Panc1 (cell line): Measurements from ENCODE around the gene FTCDNL1. TPM values are rescaled to one million over a fixed set of nuclear protein-coding genes. Genes with fewer than 3 reads are reported as not detected.

Source experiments
- ATAC-seq: fragments of 200-7000 bp; cut with Tn5 transposase; 2 replicates; pipeline ENCODE4 v1.9.1; 2020; ENCODE audit warnings: mild to moderate bottlenecking, moderate library complexity
- BruUV-seq: library from RNA; stranded (reverse); fragments of 400-500 nt; replicated peaks from 2 replicates; lab custom pipeline; 2021; lab: Mats Ljungman, UMichigan
- CTCF ChIA-PET: fragments of 300-600 bp; sonication (Branson Sonifier 250); formaldehyde crosslinking; loops from one replicate; lab custom pipeline; 2022; ENCODE audit warnings: antibody characterized with exemption; lab: Charles Lee
- POLR2A ChIA-PET: fragments of 300-600 bp; sonication (Branson Sonifier 250); formaldehyde crosslinking; loops from one replicate; lab custom pipeline; 2022; ENCODE audit warnings: antibody characterized with exemption; lab: Charles Lee
- DNase-seq: peaks from one replicate; pipeline ENCODE4 v3.0.0-alpha.2; 2010; ENCODE audit warnings: low read depth, low spot score
- H3K27ac ChIP-seq: 2 replicates; pipeline ENCODE4 v1.5.1; 2011; ENCODE audit warnings: mild to moderate bottlenecking, low read length, inconsistent platforms
- H3K27me3 ChIP-seq: fragments of 200-500 bp; sonication (Bioruptor generic); 2 replicates; pipeline ENCODE4 v1.6.0; 2014; ENCODE audit warnings: low read length, inconsistent platforms; ENCODE audit not compliant: control insufficient read depth, insufficient read depth
- H3K36me3 ChIP-seq: fragments of 200-500 bp; sonication (Bioruptor generic); 2 replicates; pipeline ENCODE4 v1.5.1; 2014; ENCODE audit warnings: inconsistent platforms, mild to moderate bottlenecking, low read length, moderate library complexity; ENCODE audit not compliant: control insufficient read depth, insufficient read depth
- H3K4me1 ChIP-seq: 2 replicates; pipeline ENCODE4 v1.5.1; 2011; ENCODE audit warnings: inconsistent platforms, mild to moderate bottlenecking, low read length, moderate library complexity; ENCODE audit not compliant: control insufficient read depth, insufficient read depth
- H3K4me3 ChIP-seq, 2 experiments: 2 replicates each; pipeline ENCODE4 v1.5.1; 2011 to 2012; ENCODE audit warnings: low read depth in 2 of 2, low read length in 2 of 2, mild to moderate bottlenecking in 2 of 2, inconsistent platforms in 1 of 2, moderate library complexity in 1 of 2
- H3K9me3 ChIP-seq: fragments of 200-500 bp; sonication (Bioruptor generic); 2 replicates; pipeline ENCODE4 v1.5.1; 2014; ENCODE audit warnings: low read depth, mild to moderate bottlenecking, inconsistent platforms, low read length, moderate library complexity; ENCODE audit not compliant: control insufficient read depth, insufficient read depth
- POLR2AphosphoS5 ChIP-seq: IDR thresholded peaks from 2 replicates; pipeline ENCODE4 v1.6.1; 2012; ENCODE audit warnings: mild to moderate bottlenecking, low read depth, low read length, moderate library complexity
- SIN3A ChIP-seq: IDR thresholded peaks from 2 replicates; pipeline ENCODE4 v1.6.1; 2012; ENCODE audit warnings: low read depth, mild to moderate bottlenecking, low read length, moderate library complexity, borderline replicate concordance; ENCODE audit not compliant: insufficient read depth
- TCF7L2 ChIP-seq: IDR thresholded peaks from 2 replicates; pipeline ENCODE4 v1.6.1; 2011; ENCODE audit warnings: mild to moderate bottlenecking, low read depth, low read length, inconsistent platforms
- in situ Hi-C: cut with HindIII; loops from 2 replicates; pipeline ENCODE4 v1.10.0; 2016; ENCODE audit warnings: low sequenced_read_pairs, low pct_unique_long_range_greater_than_20kb
- intact Hi-C: fragments of 100-400 bp; cut with micrococcal nuclease; formaldehyde crosslinking; loops from one replicate; pipeline ENCODE4 v1.10.0; 2022; ENCODE audit not compliant: unreplicated experiment
- total RNA-seq: library from RNA; stranded (reverse); gene quantifications from one replicate; pipeline ENCODE4 v1.2.1, GENCODE V29; 2021; ENCODE audit not compliant: unreplicated experiment
- TF ChIP-seq, protein P1 (sequence below), 2 experiments: IDR thresholded peaks; 2 replicates each; pipeline ENCODE4 v1.6.1; 2011 to 2012; ENCODE audit warnings: low read depth in 2 of 2, control low read depth in 1 of 2, low read length in 1 of 2, mild to moderate bottlenecking in 1 of 2, moderate library complexity in 1 of 2; ENCODE audit not compliant: insufficient read depth in 1 of 2
- TF ChIP-seq, protein P2 (sequence below): fragments of 450-650 bp; IDR thresholded peaks from 2 replicates; pipeline ENCODE4 v1.5.1; 2017; ENCODE audit warnings: mild to moderate bottlenecking

Gene FTCDNL1
- total RNA-seq, 1 experiment from 2014 or later: 2.8 TPM

DNA sequence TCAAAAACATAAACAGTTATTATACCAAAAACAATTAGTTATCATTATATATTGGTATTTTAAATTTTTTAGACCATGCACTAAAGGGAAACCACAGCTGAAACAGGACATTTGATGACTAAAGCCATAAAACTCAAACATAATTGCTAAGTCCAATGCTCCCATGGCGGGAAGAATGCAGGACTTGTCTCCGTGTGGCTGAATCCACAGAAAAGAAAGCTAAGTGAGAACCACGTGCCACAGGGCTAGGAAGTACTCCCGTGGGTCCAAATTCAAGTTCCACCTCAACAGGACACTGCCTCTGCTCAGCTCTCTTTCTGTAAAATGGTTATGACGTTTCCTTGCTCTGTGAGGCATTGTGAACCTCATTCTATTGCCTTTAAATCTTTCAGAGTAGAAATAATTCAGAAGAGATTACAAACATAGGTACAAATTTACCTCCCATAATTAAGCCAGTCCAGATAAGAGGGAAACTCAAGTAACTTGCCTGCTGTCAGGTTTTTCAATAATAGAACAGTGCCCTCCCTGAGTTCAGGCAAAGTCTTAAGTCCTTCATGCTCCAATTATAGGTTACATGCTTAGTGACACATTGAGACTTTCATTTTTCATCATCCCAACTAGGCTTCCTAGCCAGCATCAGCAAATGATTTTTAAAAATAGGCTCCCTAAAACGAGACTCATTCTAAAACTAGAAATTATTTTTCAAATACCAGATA, 36.7 kb downstream of the FTCDNL1 start:
- H3K4me3 ChIP-seq: no peak overlapping the region
- no TSS peak for BruUV-seq
- H3K36me3 ChIP-seq: no peaks in the 10 kb centered on the region
- no peak for DNase-seq
- no peak overlapping the region for H3K27ac ChIP-seq
- intact Hi-C loops (no loop called here), in situ Hi-C loops (no loop called here)
- TF ChIP-seq, protein P1, sequence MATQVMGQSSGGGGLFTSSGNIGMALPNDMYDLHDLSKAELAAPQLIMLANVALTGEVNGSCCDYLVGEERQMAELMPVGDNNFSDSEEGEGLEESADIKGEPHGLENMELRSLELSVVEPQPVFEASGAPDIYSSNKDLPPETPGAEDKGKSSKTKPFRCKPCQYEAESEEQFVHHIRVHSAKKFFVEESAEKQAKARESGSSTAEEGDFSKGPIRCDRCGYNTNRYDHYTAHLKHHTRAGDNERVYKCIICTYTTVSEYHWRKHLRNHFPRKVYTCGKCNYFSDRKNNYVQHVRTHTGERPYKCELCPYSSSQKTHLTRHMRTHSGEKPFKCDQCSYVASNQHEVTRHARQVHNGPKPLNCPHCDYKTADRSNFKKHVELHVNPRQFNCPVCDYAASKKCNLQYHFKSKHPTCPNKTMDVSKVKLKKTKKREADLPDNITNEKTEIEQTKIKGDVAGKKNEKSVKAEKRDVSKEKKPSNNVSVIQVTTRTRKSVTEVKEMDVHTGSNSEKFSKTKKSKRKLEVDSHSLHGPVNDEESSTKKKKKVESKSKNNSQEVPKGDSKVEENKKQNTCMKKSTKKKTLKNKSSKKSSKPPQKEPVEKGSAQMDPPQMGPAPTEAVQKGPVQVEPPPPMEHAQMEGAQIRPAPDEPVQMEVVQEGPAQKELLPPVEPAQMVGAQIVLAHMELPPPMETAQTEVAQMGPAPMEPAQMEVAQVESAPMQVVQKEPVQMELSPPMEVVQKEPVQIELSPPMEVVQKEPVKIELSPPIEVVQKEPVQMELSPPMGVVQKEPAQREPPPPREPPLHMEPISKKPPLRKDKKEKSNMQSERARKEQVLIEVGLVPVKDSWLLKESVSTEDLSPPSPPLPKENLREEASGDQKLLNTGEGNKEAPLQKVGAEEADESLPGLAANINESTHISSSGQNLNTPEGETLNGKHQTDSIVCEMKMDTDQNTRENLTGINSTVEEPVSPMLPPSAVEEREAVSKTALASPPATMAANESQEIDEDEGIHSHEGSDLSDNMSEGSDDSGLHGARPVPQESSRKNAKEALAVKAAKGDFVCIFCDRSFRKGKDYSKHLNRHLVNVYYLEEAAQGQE (IDR thresholded peaks at IDR 0.05; ENCODE audit: insufficient read depth in 1 of 2, low read depth in 2 of 2, low read length in 1 of 2): no peak
- TF ChIP-seq POLR2AphosphoS5 (no peak), TCF7L2 (no peak), SIN3A (no peak)
- TF ChIP-seq, protein P2, sequence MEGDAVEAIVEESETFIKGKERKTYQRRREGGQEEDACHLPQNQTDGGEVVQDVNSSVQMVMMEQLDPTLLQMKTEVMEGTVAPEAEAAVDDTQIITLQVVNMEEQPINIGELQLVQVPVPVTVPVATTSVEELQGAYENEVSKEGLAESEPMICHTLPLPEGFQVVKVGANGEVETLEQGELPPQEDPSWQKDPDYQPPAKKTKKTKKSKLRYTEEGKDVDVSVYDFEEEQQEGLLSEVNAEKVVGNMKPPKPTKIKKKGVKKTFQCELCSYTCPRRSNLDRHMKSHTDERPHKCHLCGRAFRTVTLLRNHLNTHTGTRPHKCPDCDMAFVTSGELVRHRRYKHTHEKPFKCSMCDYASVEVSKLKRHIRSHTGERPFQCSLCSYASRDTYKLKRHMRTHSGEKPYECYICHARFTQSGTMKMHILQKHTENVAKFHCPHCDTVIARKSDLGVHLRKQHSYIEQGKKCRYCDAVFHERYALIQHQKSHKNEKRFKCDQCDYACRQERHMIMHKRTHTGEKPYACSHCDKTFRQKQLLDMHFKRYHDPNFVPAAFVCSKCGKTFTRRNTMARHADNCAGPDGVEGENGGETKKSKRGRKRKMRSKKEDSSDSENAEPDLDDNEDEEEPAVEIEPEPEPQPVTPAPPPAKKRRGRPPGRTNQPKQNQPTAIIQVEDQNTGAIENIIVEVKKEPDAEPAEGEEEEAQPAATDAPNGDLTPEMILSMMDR: no peak
- no peaks in the 10 kb centered on the region for H3K9me3 ChIP-seq
- H3K27me3 ChIP-seq: no peaks in the 10 kb centered on the region
- ATAC-seq: no peak
- CTCF ChIA-PET: no interaction called here
- POLR2A ChIA-PET: no interaction called here
- H3K4me1 ChIP-seq: no peaks in the 10 kb centered on the region

DNA sequence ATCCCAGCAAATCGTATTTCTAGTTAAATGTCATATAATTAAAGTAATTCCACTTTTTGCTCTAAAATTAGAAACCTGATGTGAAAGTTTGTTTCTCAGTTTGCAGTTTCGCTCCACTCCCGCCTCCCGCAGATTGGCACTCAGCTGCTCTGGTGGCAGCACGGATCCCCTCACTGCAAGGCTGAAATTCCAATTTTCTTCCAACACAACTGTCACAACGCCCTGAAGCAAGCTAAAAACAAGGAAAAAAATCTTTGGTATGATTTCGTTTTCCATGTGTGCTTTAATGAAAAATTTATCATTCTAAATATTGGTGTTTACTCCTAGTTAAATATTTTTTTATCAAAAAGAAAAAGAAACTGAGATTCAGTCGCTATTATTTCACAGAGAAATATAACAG, 38.5 kb downstream of the FTCDNL1 start:
- TF ChIP-seq SIN3A: no peak
- TF ChIP-seq TCF7L2: no peak
- TF ChIP-seq, protein P1 (IDR thresholded peaks at IDR 0.05; ENCODE audit: insufficient read depth in 1 of 2, low read depth in 2 of 2, low read length in 1 of 2): no peak
- TF ChIP-seq, protein P2: no peak
- no peak for TF ChIP-seq POLR2AphosphoS5
- no peaks in the 10 kb centered on the region for H3K36me3 ChIP-seq
- CTCF ChIA-PET: interaction anchor here (0.6 kb wide), 1 partner anchor 275 kb away, joined by 3 read pairs; no protein-coding TSS in a partner anchor
- H3K27me3 ChIP-seq: no peaks in the 10 kb centered on the region
- BruUV-seq: no TSS peak
- no peak for DNase-seq
- no peaks in the 10 kb centered on the region for H3K4me1 ChIP-seq
- H3K27ac ChIP-seq: no peak overlapping the region
- intact Hi-C loops: no loop called here
- POLR2A ChIA-PET: no interaction called here
- in situ Hi-C loops: no loop called here
- no peaks in the 10 kb centered on the region for H3K9me3 ChIP-seq
- no peak for ATAC-seq
- H3K4me3 ChIP-seq: no peak overlapping the region
